HepG2 (cell line): ENCODE data around the gene RNGTT. TPM values are rescaled to one million over a fixed set of nuclear protein-coding genes. Genes with fewer than 3 reads are reported as not detected.

ENCODE experiments used
- EP300 ChIP-seq, 3 experiments: sonication (generic) in 1 of 3; formaldehyde crosslinking in 1 of 3; IDR thresholded peaks; 2 replicates each; pipeline versions ENCODE4 v1.5.1 to v1.6.1; 2011 to 2020; ENCODE audit warnings: low read depth in 2 of 3, low read length in 2 of 3, borderline replicate concordance in 1 of 3, improper control_type of control experiment in 1 of 3, mild to moderate bottlenecking in 1 of 3, missing genetic modification reagents in 1 of 3, moderate library complexity in 1 of 3
- FOXM1 ChIP-seq: sonication (generic); formaldehyde crosslinking; IDR thresholded peaks from 2 replicates; pipeline ENCODE4 v1.5.0; 2020; ENCODE audit warnings: missing genetic modification reagents
- HMG20B ChIP-seq: conservative IDR thresholded peaks from 2 replicates; pipeline ENCODE4 v1.6.1; 2016; ENCODE audit warnings: missing genetic modification reagents, missing compliant biosample characterization
- HMGA1 ChIP-seq: sonication (generic); formaldehyde crosslinking; conservative IDR thresholded peaks from 2 replicates; pipeline ENCODE4 v1.4.0; 2020; ENCODE audit warnings: missing genetic modification reagents
- HOXA5 ChIP-seq: sonication (generic); formaldehyde crosslinking; IDR thresholded peaks from 2 replicates; pipeline ENCODE4 v1.4.0; 2020; ENCODE audit warnings: missing genetic modification reagents
- MEIS1 ChIP-seq: sonication (generic); formaldehyde crosslinking; IDR thresholded peaks from 2 replicates; pipeline ENCODE4 v1.9.0; 2021; ENCODE audit warnings: mild to moderate bottlenecking, missing genetic modification reagents, moderate library complexity, borderline replicate concordance
- NBN ChIP-seq: fragments of 450-650 bp; conservative IDR thresholded peaks from 2 replicates; pipeline ENCODE4 v1.6.1; 2017
- PATZ1 ChIP-seq: sonication (generic); formaldehyde crosslinking; IDR thresholded peaks from 2 replicates; pipeline ENCODE4 v1.4.0; 2020; ENCODE audit warnings: missing genetic modification reagents
- POGZ ChIP-seq: sonication (generic); formaldehyde crosslinking; IDR thresholded peaks from 2 replicates; pipeline ENCODE4 v1.4.0; 2020; ENCODE audit warnings: mild to moderate bottlenecking, missing genetic modification reagents
- SCMH1 ChIP-seq: sonication (generic); formaldehyde crosslinking; IDR thresholded peaks from 2 replicates; pipeline ENCODE4 v1.9.0; 2021; ENCODE audit warnings: missing genetic modification reagents, mild to moderate bottlenecking, borderline replicate concordance
- XRCC5 ChIP-seq: fragments of 200-400 bp; formaldehyde crosslinking; optimal IDR thresholded peaks from 2 replicates; pipeline ENCODE3; 2017; ENCODE audit warnings: mild to moderate bottlenecking, low read length
- ZBTB3 ChIP-seq: sonication (generic); formaldehyde crosslinking; IDR thresholded peaks from 2 replicates; pipeline ENCODE4 v1.4.0; 2020; ENCODE audit warnings: low read depth, mild to moderate bottlenecking, moderate library complexity, missing genetic modification reagents, borderline replicate concordance
- ZFP41 ChIP-seq: sonication (generic); formaldehyde crosslinking; IDR thresholded peaks from 2 replicates; pipeline ENCODE4 v1.4.0; 2020; ENCODE audit warnings: mild to moderate bottlenecking, missing genetic modification reagents, borderline replicate concordance
- ZNF20 ChIP-seq: sonication (generic); formaldehyde crosslinking; IDR thresholded peaks from 2 replicates; pipeline ENCODE4 v1.4.0; 2020; ENCODE audit warnings: mild to moderate bottlenecking, moderate library complexity, missing genetic modification reagents
- ZNF232 ChIP-seq: sonication (generic); formaldehyde crosslinking; IDR thresholded peaks from 2 replicates; pipeline ENCODE4 v1.4.0; 2020; ENCODE audit warnings: missing genetic modification reagents, borderline replicate concordance
- ZNF672 ChIP-seq: sonication (generic); formaldehyde crosslinking; IDR thresholded peaks from 2 replicates; pipeline ENCODE4 v1.8.1; 2022; ENCODE audit warnings: missing genetic modification reagents
- polyA plus RNA-seq, 8 experiments: library from polyadenylated mRNA; depleted of rRNA in 3 of 8; stranded (reverse) in 7 of 8; unstranded in 1 of 8; fragments of >200 nt; fragmentation: Illumina TruSeq in 4 of 8; extraction: Trizol in 4 of 8; gene quantifications; 2 replicates each; pipeline versions ENCODE4 v1.2.1 to v1.2.3, GENCODE V29; 2011 to 2016; ENCODE audit warnings: low read depth in 4 of 8, missing spikeins in 1 of 8, mixed read lengths in 1 of 8; ENCODE audit not compliant: insufficient read depth in 1 of 8
- total RNA-seq, 5 experiments: library from RNA; depleted of rRNA; stranded (reverse); fragments of >200 nt; fragmentation: Illumina TruSeq; extraction: Trizol; gene quantifications; 2 replicates each; pipeline ENCODE4 v1.2.3, GENCODE V29; 2016; ENCODE audit warnings: low read depth in 1 of 5
- TF ChIP-seq, protein P1 (sequence below): sonication (generic); formaldehyde crosslinking; IDR thresholded peaks from 2 replicates; pipeline ENCODE4 v1.5.0; 2020; ENCODE audit warnings: mild to moderate bottlenecking, missing genetic modification reagents
- TF ChIP-seq, protein P2 (sequence below): sonication (generic); formaldehyde crosslinking; IDR thresholded peaks from 2 replicates; pipeline ENCODE4 v1.4.0; 2020; ENCODE audit warnings: missing genetic modification reagents
- TF ChIP-seq, protein P3 (sequence below): IDR thresholded peaks from 2 replicates; pipeline ENCODE4 v1.6.1; 2016; ENCODE audit warnings: mild to moderate bottlenecking
- TF ChIP-seq, protein P4 (sequence below): sonication (generic); formaldehyde crosslinking; IDR thresholded peaks from 2 replicates; pipeline ENCODE4 v1.9.0; 2021; ENCODE audit warnings: missing genetic modification reagents, borderline replicate concordance

The RNGTT gene
- total and polyA plus RNA-seq, 2 of the 13 experiments (the other 11 are each of a cell fraction or from before 2014, with no cell fraction given): 6.0 to 22.6 TPM

DNA sequence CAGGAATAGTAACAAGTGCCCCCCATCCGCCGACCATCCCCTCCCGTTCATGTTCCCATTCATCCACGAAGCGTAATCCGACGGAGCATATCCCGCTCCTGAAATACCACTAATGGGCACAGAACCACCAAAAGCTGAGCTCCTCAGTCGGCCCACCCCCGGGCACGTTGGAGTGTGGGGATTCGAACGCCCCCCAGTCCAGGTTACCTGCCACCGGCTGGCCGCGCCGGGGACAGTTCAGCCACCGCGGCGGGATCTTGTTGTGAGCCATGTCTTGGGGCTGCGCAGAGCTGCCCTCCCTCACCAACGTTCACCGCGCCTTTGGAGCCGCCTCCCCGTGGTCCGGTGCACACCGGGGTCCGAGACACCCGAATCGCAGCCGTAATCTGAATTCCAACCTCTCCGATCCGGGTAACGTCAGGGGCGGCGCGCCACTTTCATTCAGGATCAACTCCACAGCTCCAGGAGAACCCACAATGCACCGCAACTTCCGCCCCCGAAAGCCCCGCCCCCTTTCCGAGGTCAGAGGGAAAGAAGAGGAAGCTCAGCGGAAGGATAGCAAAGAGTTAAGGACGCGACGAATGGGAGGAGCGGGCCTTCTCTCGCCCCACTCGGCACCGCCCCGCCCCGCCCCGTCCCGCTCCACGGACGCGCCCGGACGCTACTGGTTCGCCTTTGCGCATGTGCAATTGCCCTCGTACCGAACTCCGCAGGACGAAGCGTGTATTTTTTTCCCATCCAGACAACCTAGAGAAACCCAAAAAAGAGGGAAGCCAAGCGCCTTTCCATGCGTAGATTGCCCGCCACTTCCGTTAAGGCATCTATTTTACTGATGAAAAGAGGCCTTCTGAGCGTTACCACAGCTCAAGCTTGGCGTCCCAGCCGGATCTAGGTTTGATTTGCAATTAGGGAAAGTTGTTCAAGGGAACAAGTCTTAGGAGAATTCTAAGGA is at the start of gene RNGTT (continued):
- peak; percentile 66; the same call in 1 of the 2 replicates for TF ChIP-seq ZNF232
- no peak for TF ChIP-seq XRCC5
- TF ChIP-seq EP300 (IDR thresholded peaks at IDR 0.05; ENCODE audit: low read depth in 2 of 2, low read length in 2 of 2): no peak; a peak in 1 of 4 replicates
- TF ChIP-seq EP300 (CRISPR knock-in tag; IDR thresholded peaks at IDR 0.05; ENCODE audit: borderline replicate concordance): no peak; the same call in 1 of the 2 replicates
- TF ChIP-seq, protein P1, sequence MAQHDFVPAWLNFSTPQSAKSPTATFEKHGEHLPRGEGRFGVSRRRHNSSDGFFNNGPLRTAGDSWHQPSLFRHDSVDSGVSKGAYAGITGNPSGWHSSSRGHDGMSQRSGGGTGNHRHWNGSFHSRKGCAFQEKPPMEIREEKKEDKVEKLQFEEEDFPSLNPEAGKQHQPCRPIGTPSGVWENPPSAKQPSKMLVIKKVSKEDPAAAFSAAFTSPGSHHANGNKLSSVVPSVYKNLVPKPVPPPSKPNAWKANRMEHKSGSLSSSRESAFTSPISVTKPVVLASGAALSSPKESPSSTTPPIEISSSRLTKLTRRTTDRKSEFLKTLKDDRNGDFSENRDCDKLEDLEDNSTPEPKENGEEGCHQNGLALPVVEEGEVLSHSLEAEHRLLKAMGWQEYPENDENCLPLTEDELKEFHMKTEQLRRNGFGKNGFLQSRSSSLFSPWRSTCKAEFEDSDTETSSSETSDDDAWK (CRISPR knock-in tag): no peak
- TF ChIP-seq MEIS1 (CRISPR knock-in tag): no peak
- TF ChIP-seq PATZ1 (CRISPR knock-in tag): 0 out of 2 replicates have a peak, but pooled peaks have one; percentile 15
- TF ChIP-seq, protein P2, sequence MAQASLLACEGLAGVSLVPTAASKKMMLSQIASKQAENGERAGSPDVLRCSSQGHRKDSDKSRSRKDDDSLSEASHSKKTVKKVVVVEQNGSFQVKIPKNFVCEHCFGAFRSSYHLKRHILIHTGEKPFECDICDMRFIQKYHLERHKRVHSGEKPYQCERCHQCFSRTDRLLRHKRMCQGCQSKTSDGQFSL (CRISPR knock-in tag): no peak
- no peak for TF ChIP-seq NBN
- no peak for TF ChIP-seq ZNF672 (CRISPR knock-in tag)
- TF ChIP-seq HMGA1 (CRISPR knock-in tag): no peak
- TF ChIP-seq ZNF20 (CRISPR knock-in tag): no peak
- TF ChIP-seq POGZ: peak; percentile 92
- TF ChIP-seq HMG20B (CRISPR knock-in tag): no peak
- no peak for TF ChIP-seq ZFP41 (CRISPR knock-in tag)
- no peak for TF ChIP-seq ZBTB3
- no peak for TF ChIP-seq SCMH1
- TF ChIP-seq, protein P3, sequence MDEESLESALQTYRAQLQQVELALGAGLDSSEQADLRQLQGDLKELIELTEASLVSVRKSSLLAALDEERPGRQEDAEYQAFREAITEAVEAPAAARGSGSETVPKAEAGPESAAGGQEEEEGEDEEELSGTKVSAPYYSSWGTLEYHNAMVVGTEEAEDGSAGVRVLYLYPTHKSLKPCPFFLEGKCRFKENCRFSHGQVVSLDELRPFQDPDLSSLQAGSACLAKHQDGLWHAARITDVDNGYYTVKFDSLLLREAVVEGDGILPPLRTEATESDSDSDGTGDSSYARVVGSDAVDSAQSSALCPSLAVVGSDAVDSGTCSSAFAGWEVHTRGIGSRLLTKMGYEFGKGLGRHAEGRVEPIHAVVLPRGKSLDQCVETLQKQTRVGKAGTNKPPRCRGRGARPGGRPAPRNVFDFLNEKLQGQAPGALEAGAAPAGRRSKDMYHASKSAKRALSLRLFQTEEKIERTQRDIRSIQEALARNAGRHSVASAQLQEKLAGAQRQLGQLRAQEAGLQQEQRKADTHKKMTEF: peak; percentile 50; the same call in 1 of the 2 replicates
- TF ChIP-seq, protein P4, sequence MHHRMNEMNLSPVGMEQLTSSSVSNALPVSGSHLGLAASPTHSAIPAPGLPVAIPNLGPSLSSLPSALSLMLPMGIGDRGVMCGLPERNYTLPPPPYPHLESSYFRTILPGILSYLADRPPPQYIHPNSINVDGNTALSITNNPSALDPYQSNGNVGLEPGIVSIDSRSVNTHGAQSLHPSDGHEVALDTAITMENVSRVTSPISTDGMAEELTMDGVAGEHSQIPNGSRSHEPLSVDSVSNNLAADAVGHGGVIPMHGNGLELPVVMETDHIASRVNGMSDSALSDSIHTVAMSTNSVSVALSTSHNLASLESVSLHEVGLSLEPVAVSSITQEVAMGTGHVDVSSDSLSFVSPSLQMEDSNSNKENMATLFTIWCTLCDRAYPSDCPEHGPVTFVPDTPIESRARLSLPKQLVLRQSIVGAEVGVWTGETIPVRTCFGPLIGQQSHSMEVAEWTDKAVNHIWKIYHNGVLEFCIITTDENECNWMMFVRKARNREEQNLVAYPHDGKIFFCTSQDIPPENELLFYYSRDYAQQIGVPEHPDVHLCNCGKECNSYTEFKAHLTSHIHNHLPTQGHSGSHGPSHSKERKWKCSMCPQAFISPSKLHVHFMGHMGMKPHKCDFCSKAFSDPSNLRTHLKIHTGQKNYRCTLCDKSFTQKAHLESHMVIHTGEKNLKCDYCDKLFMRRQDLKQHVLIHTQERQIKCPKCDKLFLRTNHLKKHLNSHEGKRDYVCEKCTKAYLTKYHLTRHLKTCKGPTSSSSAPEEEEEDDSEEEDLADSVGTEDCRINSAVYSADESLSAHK (CRISPR knock-in tag): no peak
- peak; percentile 55; the same call in 1 of the 2 replicates for TF ChIP-seq HOXA5 (CRISPR knock-in tag)
- TF ChIP-seq FOXM1 (CRISPR knock-in tag): no peak
